ENCODE measurements around the gene ANO8.
"Not testable (repeated sequence)": the region's sequence is repeated elsewhere in the genome, so short reads cannot be mapped to it uniquely, and the experiment has no call there.

ANO8 gene

GRCh38 chr19:17279436-17279835 is 55.2 kb downstream of the ANO8 start:
- no peak for TF ChIP-seq ZFX (IDR thresholded peaks at IDR 0.05)
- no peak for TF ChIP-seq CTCF (conservative IDR thresholded peaks at IDR 0.05)
- no peak overlapping the region for H3K27ac ChIP-seq

- TF ChIP-seq ZFX (IDR thresholded peaks at IDR 0.05) = no peak
- TF ChIP-seq CTCF (conservative IDR thresholded peaks at IDR 0.05) = no peak
- no peak overlapping the region for H3K27ac ChIP-seq
These were observed 59.0 kb downstream of the ANO8 start for GRCh38 chr19:17275441-17276175.

GRCh38 chr19:17274892-17275291 is 59.8 kb downstream of the ANO8 start:
- not testable (repeated sequence) for H3K27ac ChIP-seq
